ENCODE data around the gene IER3.

Gene IER3

DNA sequence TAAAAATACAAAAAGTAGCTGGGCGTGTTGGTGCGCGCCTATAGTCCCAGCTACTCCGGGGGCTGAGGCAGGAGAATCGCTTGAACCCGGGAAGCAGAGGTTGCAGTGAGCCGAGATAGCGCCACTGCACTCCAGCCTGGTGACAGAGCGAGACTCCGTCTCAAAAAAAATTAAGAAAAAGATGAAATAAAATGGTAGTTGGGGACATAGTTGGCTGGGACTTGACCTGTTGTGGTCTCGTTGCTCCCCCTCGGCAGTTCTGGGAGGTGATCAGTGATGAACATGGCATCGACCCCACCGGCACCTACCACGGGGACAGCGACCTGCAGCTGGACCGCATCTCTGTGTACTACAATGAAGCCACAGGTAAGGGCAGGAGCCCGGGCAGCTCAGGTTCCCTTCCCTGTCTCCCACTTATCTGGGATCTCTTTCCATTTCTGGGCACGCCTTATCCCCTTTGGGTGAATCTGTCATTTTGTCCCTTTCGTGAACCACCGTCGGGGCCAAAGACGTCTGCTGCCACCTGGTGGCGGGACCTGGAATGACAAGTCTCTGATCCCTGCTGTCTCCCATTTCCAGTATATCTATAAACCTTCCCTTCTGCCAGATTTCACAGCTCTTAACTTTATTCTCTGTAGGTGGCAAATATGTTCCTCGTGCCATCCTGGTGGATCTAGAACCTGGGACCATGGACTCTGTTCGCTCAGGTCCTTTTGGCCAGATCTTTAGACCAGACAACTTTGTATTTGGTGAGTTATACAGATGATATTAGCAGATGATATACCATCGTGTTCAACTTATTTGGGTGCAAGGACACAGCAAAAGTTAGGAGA lies 21.9 kb downstream of the IER3 start:
- H3K27ac ChIP-seq = peak overlapping the region; percentile 89
- TF ChIP-seq, protein P1, sequence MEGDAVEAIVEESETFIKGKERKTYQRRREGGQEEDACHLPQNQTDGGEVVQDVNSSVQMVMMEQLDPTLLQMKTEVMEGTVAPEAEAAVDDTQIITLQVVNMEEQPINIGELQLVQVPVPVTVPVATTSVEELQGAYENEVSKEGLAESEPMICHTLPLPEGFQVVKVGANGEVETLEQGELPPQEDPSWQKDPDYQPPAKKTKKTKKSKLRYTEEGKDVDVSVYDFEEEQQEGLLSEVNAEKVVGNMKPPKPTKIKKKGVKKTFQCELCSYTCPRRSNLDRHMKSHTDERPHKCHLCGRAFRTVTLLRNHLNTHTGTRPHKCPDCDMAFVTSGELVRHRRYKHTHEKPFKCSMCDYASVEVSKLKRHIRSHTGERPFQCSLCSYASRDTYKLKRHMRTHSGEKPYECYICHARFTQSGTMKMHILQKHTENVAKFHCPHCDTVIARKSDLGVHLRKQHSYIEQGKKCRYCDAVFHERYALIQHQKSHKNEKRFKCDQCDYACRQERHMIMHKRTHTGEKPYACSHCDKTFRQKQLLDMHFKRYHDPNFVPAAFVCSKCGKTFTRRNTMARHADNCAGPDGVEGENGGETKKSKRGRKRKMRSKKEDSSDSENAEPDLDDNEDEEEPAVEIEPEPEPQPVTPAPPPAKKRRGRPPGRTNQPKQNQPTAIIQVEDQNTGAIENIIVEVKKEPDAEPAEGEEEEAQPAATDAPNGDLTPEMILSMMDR (conservative IDR thresholded peaks at IDR 0.05) = peak; percentile 93

DNA sequence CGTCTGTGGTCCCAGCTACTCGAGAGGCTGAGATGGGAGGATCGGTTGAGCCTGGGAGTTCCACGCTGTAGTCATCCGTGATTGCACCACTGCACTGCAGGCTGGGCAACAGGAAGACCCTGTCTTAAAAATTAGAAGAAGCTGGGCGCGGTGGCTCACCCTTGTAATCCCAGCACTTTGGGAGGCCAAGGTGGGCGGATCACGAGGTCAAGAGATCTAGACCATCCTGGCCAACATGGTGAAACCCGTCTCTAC lies 22.4 kb downstream of the IER3 start:
- peak overlapping the region; percentile 89 for H3K27ac ChIP-seq

DNA sequence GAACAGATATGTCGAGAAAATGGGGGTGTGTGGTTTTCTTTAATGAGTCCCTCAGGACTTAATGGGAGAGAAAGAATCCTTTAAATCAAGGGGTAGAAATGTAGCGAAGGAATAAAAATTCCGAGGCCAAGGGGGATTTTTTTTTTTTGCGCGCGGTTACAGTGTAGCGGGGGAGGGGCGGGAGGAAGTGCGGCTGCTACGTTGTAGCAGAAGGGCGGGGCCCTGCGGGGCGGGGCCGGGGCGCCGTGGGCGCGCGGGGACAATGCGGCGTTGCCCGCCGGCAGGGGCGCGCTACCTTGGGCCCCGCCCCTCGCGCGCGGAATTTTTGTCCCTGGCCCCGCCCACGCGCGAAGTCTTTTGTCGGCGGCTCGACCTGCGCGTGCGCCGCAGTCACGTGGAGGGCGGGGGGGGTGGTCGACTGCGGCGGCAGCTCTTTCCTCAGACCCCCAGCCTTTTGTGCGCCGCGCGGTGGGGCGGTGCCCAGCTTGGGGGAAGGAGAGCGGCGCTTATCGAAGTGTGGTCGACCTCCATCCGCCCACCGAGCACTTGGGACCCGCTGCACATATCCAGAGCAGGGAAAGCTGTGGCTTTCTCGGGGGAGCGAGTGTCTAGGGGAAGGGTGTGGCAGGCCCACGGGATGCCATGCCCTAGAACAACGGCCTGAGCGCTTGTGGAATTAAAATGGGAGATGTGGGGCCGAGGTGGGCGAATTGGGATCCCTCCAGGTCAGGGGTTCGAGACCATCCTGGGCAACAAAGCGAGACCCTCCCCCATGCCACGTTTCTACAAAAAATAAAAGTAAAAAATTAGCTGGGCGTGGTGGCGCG lies 22.9 kb downstream of the IER3 start:
- peak overlapping the region; percentile 89 for H3K27ac ChIP-seq
- TF ChIP-seq, protein P1 (conservative IDR thresholded peaks at IDR 0.05) = peak; percentile 55

DNA sequence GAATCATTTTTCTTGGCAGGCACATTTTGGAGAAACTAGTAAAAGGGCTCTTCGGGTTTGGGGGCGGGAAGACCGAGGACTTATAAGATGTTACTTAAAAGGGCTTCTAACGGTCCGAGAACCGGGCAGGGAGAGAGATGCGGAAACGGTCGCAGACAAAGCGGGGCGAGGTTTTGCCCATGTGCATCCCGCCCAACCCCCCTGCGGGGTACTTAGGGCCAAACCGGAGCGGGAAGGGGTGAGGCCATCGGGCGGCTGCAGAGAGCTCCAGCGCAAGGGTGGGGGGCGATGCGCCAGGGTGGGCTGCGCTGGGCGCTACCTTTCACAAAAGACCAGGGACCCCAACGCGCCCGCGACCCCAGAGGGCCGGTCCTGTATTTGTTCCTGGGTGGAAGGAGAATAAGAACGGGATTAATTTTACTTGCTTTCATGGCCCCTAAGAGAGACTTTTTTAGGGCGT lies 23.6 kb downstream of the IER3 start:
- H3K27ac ChIP-seq = peak overlapping the region; percentile 89
- TF ChIP-seq, protein P1 (conservative IDR thresholded peaks at IDR 0.05) = no peak

DNA sequence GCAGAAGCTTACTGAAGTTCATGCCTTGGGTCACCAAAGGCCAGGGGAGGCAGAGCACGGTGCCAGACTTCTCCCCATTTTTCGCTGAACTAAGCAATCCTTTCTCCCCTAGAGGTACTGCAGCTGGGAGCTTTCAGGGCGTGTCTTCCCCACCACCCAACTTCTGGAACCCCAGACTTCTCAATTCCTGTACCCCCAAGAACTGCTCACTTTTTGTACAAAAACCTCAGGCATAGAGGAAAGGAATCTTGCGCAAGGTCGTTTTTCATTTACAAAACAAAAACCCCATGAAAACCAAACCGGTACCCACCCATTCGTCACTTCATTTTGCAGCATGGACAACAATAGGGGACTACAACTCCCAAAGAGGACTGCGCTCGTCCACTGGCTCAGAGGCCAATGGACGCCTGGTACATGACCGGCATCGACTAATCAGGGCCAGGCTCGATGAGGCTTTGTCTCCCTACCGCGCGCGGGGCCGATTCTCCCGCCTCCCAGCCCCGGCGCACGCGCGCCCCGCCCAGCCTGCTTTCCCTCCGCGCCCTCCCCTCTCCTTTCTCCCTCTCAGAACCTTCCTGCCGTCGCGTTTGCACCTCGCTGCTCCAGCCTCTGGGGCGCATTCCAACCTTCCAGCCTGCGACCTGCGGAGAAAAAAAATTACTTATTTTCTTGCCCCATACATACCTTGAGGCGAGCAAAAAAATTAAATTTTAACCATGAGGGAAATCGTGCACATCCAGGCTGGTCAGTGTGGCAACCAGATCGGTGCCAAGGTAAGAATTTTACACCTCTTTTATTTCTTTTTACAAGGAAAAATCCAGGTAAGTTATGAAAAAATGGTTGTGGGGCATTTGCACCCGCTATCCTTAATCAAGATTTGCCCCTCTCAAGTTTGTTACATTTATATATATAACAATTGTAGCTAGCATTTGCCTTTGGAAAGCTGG lies 24.3 kb downstream of the IER3 start, which contains the start of gene TUBB:
TUBB (plus strand) TSS at position 562 of the 947 bp plus-strand sequence; CDS start at position 717, 155 bp downstream.
- H3K27ac ChIP-seq = peak within 1 kb of the TSS; percentile 89
- TF ChIP-seq, protein P1 (conservative IDR thresholded peaks at IDR 0.05) = no peak

DNA sequence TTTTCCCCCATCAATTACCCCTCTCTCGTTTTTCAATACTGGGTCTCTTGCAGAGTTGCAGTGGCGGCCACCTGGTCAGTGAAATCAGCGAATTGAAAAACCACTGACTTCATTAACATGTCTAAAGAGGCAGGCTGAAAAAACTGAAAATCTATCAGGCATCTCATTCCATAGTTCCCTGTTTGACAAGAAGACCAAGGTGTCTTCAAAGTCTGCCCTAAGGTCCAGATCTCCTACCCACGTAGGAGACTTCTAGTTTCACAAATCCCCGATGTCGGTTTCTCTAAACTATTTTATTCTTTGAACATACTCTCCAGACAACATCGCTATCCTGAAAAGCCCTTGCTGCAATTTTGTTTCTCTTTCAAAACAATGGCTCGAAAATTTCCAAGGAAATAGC lies 25.0 kb downstream of the IER3 start:
- peak overlapping the region; percentile 89 for H3K27ac ChIP-seq
- TF ChIP-seq, protein P1 (conservative IDR thresholded peaks at IDR 0.05) = no peak

DNA sequence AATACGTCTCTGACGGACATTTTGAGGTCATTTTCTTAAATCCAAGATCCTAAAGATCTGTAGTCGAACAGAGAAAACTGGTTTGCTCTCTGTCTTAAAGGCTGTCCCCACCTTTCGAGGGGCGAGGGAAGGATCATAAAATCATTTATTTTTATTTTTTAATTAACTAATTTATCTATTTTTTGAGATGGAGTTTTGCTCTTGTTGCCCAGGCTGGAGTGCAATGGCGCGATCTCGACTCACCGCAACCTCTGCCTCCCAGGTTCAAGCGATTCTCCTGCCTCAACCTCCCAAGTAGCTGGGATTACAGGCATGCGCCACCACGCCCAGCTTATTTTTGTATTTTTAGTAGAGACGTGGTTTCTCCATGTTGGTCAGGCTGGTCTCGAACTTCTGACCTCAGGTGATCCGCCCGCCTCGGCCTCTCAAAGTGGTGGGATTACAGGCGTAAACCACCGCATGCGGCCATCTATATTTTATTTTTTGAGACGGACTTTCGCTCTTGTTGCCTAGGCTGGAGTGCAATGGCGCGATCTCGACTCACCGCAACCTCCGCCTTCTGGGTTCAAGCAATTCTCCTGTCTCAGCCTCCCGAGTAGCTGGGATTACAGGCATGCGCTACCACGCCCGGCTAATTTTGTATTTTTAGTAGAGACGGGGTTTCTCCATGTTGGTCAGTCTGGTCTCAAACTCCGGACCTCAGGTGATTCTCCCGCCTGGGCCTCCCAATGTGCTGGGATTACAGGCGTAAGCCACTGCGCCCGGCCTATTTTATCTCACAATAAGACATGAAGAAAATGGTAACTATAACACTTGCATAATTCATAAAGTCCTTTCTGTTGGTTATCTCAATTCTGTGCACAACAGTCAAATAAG lies 26.3 kb downstream of the IER3 start:
- H3K27ac ChIP-seq = peak overlapping the region; percentile 89
